Measurements from ENCODE around the gene EARS2.

GRCh38 chr16:23534868-23535860 lies 22.0 kb downstream of the EARS2 start:
- TF ChIP-seq CTCF (conservative IDR thresholded peaks at IDR 0.05; ENCODE audit: low read depth, low read length) (no peak), CHD1 (IDR thresholded peaks at IDR 0.05; ENCODE audit: low read depth, low read length) (no peak), BHLHE40 (IDR thresholded peaks at IDR 0.05; ENCODE audit: low read depth, low read length) (no peak)
